HG03175 (cell line): ENCODE results near the gene WDR1.
A peak's percentile ranks its signal among the peaks of the same experiment; 100 is the strongest.

Experiments
- ATAC-seq: cut with Tn5 transposase; IDR thresholded peaks from one replicate; pipeline ENCODE4 v1.9.1; 2021; ENCODE audit warnings: mild to moderate bottlenecking, moderate library complexity; ENCODE audit not compliant: unreplicated experiment

The WDR1 gene

DNA sequence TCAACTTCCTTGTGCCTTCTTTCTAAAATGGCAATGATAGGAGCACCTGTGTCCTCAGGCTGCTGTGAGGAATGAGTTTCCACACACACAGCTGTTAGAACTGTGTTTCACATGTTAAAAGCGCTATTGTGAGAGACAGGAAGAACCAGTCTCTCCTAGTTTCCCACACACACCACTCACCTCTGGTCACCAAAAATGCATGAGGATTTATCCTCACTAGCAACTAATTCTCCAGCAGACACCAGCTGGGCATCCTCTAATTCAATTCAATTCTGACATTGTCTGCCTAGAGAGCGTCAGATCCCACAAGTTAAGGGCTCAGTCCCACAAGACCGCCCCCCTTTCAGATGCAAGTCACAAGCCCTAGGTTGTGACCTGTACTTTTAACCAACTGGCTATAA, 66.3 kb downstream of the WDR1 start:
- no peak for ATAC-seq

DNA sequence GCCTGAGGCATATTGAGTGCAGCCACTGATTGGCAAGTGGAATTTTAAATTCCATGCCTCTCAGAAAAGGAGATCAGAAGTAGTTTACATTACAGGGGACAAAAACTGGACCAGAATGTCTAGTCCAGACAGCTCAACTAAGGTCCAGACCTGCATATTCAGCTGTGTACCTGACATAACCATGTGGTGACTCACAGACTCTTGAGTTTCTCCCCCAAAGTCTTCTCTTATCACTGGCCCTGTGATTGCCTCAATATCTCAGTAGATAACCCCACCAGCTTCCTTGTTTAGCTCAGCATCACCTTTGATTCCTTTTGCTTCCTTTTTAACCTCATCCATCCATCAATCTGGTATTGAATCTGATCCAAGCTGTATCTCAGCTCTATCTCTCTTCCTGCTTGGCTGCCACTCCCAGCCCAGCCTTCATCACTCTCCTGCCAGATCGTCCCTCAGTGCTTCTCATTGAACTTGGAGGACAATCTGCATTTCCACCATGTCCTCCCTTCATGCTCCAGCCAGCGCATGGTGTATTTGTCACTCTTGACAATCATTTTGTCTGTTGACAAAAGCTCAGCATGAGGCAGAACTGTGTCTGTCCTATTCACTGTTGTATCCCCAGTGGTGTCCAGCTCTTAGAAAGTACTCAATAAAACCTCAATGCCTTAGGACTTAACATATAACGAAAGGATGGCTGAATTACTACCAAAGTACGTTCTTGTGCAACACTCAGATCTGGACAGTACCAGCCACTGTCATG, 67.5 kb downstream of the WDR1 start:
- no peak for ATAC-seq

DNA sequence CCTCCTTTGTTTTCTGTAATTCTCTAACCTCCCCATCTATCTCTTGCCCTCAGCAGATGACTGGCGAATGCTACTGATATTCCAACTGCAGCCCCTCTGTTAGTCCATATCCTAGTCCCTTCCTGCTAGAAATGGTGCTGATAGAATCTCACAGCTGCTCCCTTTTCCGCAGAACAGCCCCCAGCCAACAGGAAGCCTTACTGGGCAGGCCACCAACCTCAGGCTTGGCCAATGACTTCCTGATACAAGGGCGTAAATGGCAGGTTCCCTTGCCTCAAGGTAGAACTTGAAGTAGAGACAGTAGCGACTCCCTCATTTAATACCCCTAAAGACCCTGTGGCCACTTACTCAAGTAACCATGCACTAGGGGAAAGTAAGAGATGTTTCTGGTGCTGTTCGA, 68.6 kb downstream of the WDR1 start:
- no peak for ATAC-seq

DNA sequence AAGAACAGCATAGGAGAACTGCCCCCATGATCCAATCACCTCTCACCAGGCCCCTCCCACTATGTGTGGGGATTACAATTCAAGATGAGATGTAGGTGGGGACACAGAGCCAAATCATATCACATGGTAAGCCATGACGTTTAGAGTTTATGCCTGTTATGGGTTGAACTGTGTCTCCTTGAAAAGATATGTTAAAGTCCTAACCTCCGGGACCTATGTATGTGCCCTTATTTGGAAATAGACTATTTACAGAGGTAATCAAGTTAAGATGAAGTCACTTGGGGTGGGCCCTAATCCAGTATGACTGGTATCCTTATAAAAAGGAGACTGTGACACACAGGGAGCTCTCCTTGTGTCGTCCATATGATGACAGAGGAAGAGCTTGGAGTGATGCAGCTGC, 70.1 kb downstream of the WDR1 start:
- ATAC-seq: no peak

DNA sequence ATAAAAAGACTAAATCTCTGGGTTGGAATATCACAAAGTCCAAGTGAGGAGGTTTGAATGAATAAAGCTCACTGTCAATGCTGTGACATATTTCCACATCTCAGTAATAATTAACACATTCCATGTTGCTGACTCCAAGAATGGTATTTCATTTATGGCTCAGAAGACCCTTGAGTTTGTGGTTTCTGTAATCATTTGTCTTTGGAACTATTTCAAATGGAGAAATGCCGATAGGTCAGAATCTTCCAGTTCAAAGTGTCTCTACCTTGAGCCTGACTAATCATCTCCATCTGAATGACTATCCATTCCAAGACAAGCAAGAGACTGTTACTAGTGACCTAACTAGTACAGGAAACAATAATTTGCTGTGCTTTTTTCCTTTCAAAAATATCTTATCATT, 71.1 kb downstream of the WDR1 start:
- ATAC-seq: no peak

DNA sequence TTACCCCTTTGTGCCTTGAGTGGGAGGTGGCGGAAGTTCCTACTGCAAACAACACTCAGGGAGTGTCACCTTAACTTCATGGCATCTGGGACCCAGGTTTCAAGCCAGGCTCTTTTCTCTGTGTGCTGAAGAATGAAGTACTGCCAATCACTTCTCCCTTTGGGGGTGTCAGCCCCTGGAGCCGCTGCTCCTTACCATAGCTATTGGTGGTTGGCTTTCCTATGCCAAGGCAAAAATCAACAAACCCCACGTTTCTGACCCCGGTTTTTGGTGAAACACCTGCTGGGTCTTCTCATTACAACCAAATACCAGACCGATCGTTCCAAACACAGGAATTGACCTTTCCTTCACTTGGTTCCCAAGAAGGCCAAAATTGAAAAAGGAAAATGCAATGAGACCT, 75.6 kb downstream of the WDR1 start:
- ATAC-seq: no peak

DNA sequence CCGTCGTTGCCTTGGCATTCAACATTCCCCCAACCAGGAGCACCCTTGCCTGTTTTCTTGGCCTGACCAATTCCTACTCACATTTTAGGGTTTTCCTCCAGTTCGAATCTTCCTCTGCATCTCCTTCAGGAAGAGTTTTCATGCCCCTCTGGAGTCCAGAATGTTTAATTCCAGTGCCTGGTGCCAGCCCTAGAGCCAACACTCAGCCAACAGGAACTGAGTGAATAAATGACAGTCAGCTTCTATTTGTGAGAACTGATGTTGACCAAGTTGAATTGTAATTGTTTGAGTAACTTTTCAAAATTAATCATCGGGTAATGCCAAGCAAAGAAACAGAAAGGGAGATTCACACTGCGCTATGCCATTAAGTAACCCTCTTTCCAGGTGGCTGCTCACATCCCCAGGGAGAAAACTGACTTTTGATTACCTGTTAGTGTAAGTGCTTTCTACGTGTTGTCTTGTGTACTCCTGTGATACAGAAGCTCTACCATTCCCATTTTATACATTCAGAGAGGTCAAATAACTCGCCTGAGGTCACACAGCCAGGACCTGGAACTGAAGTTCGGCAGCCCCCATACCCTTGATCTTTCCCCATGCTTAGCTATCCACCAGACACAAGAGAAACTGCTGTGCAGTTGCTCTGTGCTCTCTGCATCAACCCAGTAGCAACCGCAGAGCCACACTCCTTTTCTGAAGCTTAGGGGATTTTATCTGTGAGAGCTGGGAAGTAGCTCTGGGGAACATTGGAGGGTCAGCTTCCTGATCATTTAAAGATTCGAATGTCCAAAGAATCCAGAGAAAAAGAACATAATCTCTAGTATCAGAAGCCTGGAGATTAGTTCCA, 76.3 kb downstream of the WDR1 start:
- ATAC-seq: no peak

DNA sequence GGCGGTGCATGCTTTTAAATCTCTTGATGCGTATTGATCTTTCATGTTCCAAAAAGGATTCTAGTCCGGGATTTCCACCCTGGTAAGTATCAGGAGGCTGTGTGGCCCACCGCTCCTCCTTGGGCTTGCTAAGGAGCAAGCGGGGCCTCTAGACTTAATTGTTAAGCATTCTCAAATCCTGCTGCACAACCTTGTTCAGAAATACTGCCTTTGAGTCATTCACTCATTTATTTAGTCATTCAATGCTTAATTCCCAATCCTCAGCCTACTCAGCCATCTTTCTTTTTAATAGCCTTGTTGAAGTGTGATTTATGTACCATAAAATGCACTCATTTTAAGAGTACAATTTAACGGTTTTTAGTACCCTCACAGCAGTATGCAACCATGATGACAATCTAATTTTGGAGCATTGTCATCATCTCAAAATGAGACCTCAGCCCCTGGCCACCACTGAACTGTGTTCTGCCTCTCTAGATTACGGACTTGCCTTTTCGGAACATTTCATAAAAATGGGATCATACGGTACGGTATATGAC, 79.7 kb downstream of the WDR1 start:
- ATAC-seq: no peak

DNA sequence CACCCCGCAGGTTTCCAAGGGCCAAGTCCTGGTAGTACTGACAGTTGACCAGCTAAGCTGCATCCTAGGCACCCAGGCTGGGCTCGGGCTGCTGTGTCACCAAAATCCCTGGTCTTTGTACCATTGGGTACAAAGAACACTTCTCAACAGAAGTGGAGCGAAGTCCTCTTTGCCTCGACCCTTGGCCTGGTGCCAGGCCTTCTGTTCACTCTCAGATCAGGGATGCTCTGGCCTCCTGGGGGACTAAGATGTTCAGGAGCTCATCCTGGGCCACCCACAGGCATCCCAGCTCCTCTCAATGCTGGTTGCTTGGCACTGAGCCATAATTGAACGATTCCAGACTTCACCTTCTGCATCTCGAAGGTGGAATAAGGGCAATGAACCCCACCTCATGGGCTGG, 81.5 kb downstream of the WDR1 start:
- ATAC-seq: no peak

DNA sequence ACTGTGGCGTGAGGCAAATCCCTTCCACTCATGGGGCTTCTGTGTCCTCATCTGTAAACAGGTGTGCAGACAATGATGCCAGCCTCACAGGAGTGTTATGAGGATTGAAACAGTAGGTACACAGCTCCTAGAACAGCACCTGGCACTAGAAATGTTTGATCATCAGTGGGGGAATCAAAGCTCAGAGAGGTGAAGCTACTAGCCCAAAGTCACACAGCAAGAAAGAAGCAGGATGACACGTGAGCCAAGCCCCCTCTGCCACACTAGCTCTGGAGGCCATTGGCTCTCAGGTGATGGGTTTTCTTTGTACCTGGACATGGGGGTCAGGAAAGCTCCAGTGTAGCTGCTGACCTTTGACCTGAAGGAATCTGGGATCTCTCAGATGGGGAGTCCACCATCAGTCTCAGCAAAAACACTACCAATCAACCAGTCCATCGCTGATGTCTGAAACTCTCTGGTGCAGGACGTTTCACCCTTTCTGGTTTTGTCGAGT, 81.9 kb downstream of the WDR1 start:
- ATAC-seq: no peak

DNA sequence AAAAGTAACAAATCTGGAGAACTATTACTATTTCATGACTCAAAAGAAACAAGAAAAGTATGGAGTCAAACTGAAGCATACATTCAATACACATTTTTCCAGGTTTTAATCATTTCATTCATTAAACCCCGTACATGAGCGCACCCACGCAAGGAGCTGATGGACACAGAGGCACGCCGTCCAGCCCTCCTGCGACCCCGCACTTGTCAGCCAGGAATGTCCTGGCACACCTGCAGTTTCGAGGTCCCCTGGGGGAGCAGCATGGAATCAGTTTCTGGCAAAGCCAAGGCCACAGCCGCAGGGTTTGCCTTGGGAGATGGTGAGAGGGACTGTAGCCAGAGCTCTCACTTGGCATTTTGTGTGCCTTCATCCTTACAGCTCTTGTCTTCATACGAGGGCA, 82.5 kb downstream of the WDR1 start:
- ATAC-seq: no peak

DNA sequence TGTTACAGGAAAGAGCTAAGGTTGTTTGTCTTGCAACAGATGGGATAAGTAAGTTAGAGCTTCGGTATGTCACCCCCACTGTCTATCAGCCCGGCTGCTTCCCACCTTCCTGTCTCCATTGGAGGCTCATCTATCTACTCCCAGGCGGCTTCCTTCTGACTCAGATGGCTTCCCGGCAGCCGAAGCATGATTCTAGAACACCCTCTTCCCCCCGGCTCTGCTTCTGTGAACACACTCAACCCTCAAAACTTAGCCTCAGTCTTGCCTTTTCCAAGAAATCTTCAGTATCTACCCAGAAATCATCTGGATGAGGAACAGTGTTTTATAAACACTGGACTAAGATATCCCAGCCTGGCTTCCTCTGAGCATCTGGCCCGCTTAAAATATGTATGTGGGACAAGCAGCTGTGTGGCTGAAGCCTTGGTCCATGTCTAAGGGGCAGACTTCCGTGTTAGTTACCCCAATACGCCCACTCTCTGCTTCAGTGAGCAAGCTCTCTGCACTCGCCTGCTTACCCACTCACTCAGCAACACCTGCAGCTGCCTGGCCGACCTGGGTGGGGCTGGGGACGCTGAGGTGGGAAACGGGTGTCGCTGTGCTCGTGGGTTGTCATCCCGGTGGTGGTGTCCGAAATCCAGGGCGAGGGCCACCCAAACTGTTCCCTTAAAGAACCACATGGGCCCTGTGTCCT, 83.3 kb downstream of the WDR1 start:
- ATAC-seq: peak; percentile 47

DNA sequence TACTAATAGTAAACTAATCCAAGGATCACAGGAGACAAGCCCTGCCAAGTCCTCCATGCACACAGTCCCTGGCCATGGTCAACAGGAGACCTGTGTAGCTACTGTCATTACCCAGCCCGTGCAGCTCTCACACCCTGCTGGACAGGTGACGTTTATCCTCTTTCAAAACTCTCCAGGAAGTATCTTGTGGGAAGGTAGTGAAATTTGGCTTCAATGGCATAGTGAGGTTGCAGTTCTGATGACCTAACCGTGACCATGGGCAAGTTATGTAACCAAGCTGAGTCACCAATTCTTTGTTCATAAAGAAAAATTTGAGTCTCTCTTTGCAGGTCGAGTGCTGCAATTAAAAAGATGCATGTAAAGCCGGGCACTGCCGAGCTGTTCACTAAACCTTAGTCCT, 84.0 kb downstream of the WDR1 start:
- no peak for ATAC-seq

DNA sequence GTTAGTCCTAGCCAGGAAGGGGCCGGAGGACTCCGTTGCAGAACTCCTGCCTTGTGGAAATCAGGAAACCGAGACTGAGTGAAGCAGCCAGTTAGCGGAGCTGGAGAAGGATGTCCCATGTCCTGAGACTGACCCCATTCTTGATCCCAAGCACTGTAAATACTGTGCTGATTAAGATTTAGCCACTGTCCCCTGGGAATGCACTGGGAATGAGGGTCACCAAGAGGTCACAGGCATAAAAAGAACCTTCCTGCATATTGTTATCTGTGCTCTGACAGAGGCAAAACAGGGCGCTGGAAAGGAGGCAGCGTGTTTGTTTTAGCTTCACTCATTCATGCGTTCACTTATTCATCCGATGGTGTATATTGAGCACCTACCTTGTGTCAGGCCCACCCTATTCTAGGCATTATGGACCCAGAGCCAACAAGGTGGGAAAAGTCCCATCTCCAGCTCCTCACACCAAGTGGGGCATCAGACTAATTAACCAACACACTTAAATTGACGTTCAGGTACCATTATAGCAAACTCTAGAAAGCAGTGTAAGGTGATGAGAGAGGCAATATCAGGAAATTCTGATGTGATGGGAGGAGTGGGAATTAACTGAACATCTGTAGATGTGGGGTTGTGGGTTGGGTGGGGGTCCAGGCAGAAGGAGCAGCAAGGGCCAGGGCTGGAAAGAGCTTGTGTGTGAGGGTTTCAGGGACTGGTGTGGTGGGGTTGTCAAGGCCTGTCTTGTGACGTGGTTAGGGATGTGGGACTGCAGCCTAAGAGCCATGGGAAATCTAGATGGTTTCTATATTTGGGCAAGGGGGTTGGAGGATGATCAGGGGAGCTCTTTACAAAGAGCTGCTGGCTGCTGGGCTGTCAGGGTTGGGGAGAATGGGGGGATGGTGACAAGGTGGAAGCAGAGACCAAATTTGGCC, 84.7 kb downstream of the WDR1 start:
- no peak for ATAC-seq

DNA sequence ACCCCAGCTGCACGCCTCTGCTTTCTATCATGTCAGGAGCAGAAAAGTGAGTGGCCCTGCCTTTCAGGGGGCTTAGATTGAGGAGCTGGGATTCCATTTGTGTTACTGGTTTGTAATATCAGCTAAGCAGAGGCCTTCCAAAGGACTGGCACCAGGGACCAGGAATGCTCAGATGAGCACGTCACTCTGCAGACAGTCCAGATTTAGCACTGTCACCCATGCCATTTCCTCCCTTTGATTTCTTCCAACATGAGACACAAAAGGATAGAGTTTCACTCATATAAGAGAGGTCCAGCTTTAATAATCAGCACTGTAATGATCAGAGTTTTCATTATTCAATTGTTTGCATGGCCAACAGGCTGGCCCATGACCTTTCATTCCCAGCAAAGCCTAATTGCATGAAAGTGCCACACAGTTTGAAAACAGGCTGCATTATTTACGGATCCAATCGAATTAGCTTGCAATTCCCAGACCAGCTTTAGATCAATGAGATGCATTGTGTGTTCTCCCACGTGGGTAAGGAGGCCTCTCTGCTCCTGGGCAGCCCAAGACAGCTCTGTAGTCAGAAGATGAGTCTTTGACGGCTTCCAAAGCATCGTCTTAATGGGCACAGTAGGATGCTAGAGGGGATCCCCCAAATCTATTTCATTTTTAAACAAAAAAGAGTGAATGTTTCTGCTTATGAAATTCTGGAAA, 85.5 kb downstream of the WDR1 start:
- no peak for ATAC-seq

DNA sequence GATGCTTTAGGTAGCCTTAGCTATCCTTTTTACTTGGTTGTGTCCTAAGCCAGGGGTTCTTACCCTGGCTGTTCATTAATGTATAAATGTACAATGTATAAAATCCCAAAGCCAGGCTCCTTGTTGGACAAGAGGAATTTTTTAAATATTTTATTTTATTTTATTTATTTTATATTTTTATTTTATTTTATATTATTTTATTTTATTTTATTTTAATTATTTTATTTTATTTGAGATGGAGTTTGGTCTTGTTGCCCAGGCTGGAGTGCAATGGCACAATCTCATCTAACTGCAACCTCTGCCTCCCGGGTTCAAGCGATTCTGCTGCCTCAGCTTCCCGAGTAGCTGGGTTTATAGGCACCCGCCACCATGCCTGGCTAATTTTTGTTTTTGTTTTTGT, 87.2 kb downstream of the WDR1 start:
- no peak for ATAC-seq

DNA sequence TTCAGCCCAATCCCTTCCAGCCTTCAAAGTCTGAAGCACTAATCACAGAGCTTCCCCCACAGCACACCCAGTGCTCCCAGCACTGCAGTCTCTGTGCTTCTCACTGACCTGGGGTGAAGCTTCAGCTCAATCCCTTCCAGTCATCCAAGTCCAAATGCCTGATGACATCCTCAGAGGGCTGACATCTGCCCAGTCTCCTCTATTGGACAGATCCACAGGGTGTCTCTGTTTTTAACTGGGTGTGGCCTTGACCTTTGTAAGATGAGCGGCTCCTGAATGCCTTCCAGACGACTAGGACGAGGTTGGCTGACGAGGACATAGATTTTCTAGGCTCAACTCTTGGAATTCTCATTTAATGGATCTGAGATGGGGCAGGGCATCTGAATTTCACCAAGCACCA, 87.7 kb downstream of the WDR1 start:
- ATAC-seq: no peak

DNA sequence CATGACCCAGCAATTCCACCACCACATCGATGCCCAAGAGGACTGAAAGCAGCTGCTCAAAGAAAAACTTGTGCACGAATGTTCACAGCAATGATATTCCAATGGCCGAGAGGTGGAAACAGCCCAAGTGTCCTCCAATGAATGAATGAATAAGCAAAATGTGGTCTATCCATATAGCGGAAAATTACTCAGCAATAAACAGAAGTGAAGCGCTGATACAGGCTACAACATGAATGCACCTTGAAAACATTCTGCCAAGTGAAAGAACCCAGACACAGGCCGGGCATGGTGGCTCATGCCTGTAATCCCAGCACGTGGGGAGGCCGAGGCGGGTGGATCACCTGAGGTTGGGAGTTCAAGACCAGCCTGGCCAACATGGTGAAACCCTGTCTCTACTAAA, 90.1 kb downstream of the WDR1 start:
- no peak for ATAC-seq

DNA sequence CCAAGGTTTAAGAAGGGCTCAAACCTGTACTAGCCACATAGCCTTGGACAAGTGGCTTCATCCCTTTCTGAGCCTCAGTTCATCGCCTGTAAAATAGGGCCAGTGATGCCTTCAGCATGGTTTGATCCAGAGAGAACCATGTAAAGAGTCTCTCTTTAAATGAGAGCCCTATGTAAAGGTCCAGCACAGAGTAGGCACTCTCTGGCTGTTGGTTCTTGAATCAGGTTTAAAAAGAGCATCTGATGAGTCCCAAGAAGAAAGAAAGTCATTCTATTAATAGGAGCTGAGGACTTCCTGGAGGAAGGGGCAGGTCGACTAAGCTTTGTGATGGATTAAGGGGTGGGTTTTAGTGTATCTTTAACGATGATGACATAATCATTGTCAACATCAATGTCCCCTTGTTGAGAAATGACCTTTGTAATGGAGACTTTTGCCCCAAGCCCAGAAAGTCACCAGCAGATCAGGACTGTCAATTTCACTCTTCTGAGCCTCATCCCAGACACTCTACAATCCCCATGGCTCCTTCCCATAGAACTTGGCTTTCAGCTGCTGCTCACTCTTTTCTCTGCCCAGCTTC, 91.3 kb downstream of the WDR1 start:
- ATAC-seq: no peak
